ENCODE measurements around the gene SMPD3. TPM values are rescaled to one million over a fixed set of nuclear protein-coding genes. Genes with fewer than 3 reads are reported as not detected.

Gene SMPD3
- total RNA-seq, 1 donor from 2014 or later = not detected

- peak; percentile 69 for DNase-seq (ENCODE audit: low spot score)
- intact Hi-C loops (cut with DNase I) = no loop called here
Observed at GRCh38 chr16:68416057-68417046, 32.0 kb downstream of the SMPD3 start.

- intact Hi-C loops (cut with DNase I) = no loop called here
- DNase-seq (ENCODE audit: low spot score) = no peak
Observed at GRCh38 chr16:68414581-68414980, 33.7 kb downstream of the SMPD3 start.

- intact Hi-C loops (cut with DNase I) = no loop called here
- no peak for DNase-seq (ENCODE audit: low spot score)
Observed at GRCh38 chr16:68412061-68412460, 36.2 kb downstream of the SMPD3 start.

DNA sequence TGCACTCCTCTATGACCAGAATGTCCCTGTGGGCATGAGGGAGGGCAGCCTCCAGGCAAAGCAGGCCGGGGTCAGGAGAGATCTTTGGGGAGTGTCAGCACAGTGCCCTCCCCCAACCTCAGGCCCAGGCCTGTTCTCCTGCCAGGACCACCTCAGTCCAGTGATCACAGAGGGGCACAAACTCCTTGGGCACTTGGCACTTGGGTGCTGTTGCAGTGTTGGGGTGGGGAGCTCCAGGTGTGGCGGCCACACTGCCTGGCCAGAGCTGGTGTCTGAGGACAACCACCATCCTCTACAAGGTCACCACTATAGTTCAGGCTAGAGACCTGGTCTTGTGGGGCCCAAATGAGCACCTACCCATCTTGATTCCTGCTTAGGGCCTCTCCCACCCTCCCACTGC lies 37.2 kb downstream of the SMPD3 start:
- no peak for DNase-seq (ENCODE audit: low spot score)
- intact Hi-C loops (cut with DNase I) = no loop called here

- intact Hi-C loops (cut with DNase I) = no loop called here
- DNase-seq (ENCODE audit: low spot score) = no peak
Observed at GRCh38 chr16:68408967-68409366, 39.3 kb downstream of the SMPD3 start.

- intact Hi-C loops (cut with DNase I) = no loop called here
- DNase-seq (ENCODE audit: low spot score) = no peak
Observed at GRCh38 chr16:68408428-68408827, 39.9 kb downstream of the SMPD3 start.

- no peak for DNase-seq (ENCODE audit: low spot score)
- intact Hi-C loops (cut with DNase I) = no loop called here
Observed at GRCh38 chr16:68406458-68407152, 41.7 kb downstream of the SMPD3 start.

DNA sequence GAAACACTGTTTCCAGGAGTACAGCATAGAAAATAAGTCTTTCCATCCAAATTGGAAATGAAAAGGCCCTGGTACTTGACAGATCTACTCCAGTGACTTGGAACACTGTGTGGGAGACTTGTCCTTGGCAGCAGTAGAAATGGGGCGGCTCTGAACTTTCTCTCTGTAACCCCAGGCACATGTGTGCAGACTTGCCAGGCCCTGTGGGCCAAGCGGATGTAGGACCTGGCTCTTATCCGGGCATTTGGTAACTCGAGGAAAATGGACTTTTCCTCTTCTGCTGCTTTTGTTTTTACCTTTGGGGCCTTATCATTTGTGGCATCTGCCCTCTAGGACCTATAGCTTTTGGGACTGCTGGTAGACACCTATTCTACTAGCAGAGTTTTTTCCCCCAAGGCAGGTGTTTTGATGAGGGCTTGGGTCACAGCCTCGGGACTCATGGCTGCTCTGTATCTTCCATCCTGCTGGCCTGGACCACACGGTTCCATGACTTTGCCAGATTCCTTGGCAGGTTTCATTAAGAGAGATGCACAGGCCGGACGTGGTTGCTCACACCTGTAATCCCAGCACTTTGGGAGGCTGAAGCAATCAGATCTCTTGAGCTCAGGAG lies 43.5 kb downstream of the SMPD3 start:
- intact Hi-C loops (cut with DNase I) = no loop called here
- no peak for DNase-seq (ENCODE audit: low spot score)

DNA sequence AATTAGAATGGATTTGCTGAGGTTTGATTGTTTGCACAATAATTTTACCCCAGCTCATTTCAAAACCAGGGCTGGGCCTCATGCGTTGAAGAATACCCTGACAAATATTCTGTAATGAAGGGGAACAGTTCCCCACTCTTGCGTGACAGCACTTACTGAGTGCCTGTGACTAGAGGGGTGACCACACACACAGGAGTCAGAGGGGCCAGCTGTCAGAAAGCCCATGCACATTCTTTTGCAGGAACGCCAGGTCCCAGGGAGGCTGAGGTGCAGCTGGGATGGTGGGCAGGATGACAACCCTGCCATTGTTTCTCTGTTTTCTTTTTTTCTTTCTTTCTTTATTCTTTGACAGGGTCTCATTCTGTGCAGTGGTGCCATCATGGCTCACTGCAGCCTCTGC lies 44.6 kb downstream of the SMPD3 start:
- no peak for DNase-seq (ENCODE audit: low spot score)
- intact Hi-C loops (cut with DNase I) = no loop called here

DNA sequence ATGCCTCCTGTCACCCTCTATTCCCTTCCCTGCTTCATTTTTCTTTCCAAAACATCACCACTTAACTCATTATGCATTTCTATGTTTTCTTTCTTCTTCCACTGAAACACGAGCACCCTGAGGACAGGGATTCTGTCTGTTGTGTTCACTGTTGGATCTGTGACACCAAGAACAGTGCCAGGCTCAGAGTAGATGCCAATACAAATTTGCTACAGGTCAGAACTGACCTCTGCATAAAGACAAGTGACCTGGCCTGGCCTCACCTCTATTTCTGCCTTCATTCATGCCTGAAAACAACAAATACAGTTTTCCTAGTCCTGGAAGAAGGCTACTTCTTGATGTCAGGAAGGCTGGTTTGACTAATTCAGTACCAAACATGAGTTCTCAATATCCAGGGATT lies 45.1 kb downstream of the SMPD3 start:
- intact Hi-C loops (cut with DNase I) = no loop called here

DNA sequence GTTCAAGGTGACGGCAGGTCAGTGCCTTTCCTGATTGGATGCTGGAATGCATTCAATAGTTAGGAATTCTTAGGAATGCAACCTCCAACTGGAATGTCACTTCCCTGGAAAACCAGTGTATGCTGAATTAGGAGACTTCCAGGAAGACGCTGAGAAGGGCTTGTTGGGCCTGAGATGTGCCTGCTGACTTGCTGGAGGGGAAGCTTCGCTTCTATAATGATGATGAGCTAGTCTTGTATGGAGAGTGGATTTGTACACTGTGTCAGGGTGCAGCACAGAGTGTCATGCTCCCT lies 45.6 kb downstream of the SMPD3 start:
- intact Hi-C loops (cut with DNase I) = no loop called here
- DNase-seq (ENCODE audit: low spot score) = no peak

More for the DNA sequence above, 45.1 kb downstream of the SMPD3 start:
- DNase-seq (ENCODE audit: low spot score) = no peak

GRCh38 chr16:68401871-68402747 lies 46.2 kb downstream of the SMPD3 start:
- intact Hi-C loops (cut with DNase I) = no loop called here
- DNase-seq (ENCODE audit: low spot score) = no peak

DNA sequence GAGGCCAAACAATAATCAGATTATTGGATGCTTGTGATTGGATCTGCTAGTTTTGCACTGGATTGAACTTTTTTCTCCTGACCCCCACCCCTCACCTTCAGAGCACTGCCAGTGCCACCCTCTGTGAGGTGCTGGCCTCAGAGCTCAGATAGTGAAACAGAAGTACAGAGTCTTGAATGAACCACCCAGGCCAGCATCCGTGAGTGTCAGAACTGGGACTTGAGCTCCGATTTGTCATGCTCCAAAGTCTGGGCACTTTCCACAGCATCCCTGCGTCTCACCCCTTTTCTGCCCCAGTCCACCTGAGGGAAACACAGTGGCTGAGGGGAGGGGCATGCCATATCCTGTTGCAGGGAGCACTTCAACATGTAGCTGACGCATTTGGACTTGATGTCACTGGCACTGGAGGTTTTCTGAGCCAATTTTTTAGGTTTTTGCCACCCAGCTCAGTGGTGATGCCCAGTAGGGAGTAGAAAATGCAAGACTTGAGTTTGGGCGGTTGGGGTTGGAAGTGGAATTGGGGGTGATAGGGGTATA lies 47.3 kb downstream of the SMPD3 start:
- DNase-seq (ENCODE audit: low spot score) = no peak
- intact Hi-C loops (cut with DNase I) = no loop called here

DNA sequence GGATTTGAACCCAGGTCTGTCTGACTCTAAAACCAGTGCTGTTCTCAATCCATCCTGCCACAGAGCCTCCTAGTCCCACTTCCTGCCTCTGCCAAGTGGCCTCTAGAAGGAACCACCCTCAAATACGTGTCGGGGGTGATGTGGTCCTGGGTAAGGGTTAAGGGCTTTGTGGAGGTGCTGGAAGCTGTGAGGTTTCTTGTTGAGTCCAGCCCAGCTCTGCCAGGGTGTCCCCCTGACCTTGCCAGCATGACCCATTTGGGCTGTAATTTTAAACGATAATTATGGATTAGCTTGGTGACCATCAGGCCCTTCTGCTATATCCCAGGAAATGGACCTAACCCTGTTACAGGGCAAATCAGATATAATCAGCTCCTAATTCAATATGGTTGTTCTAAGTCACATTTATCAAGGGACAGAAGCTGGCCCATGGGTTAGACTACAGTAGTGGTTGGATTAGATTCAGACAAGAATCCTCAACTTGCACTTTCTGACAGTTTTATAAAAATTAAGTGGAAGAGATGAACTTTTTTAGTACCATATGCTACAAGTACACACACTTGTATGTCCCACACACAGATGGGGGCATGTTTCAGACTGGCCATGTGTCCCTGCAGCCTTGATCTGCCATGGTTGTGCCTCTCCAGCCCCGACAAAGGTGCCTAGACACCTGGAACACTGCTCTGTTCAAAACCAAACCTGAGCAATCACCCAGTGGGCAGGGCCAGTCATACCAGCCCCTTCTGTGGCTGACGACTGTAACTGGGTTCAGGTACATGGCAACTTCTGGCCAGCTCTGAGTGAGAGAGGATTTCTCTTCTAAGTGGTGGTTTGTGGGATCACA lies 48.0 kb downstream of the SMPD3 start:
- no peak for DNase-seq (ENCODE audit: low spot score)
- intact Hi-C loops (cut with DNase I) = no loop called here

DNA sequence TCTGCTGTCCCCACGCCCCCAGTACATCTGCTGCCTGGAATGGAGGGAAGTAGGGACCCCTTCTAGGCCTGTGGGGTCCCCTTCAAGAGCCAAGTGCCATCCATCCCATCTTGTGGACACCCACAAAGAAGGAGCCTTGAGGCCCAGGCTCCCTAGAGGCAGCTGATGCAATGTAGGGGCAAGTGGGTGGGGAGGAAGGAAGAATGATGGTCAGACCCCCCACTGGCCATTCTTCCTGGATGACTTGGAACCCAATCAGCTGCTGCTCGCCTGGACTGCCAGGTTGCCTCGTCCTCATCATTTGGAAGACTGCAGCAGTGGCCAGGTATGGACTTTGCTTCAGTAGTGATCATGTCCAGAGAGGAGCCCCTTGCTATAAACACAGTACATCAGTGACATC lies 48.9 kb downstream of the SMPD3 start:
- intact Hi-C loops (cut with DNase I) = no loop called here
- DNase-seq (ENCODE audit: low spot score) = no peak

DNA sequence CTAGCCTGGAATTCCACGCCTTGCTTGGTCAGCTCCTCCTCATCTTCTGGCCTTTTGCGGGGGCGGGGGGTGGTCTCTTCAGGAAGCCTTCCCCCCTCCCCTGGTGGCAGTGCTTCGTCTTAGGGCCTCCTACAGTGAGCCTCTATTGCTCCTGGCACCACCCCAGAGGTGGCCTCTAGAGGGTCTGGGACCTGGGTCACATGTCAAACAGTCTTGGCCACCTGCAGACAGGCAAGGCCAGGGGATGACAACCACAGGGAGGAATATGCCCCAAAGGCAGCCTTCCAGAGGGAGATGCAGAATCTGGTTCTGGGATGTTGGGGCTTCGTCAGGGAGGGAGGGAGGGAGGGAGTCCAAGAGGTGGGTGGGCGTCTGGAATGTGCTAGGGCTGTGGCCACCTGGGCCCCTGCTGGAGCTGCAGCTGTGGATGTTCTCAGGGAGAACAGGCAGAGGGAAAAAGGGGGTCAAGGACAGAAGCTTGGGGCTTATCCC lies 50.6 kb downstream of the SMPD3 start:
- intact Hi-C loops (cut with DNase I) = loop anchor here (2.0 kb wide), 1 partner anchor 111 kb away; no protein-coding TSS in a partner anchor
- no peak for DNase-seq (ENCODE audit: low spot score)

- intact Hi-C loops (cut with DNase I) = loop anchor here (2.0 kb wide), 1 partner anchor 112 kb away; no protein-coding TSS in a partner anchor
- no peak for DNase-seq (ENCODE audit: low spot score)
Observed at GRCh38 chr16:68396481-68396880, 51.8 kb downstream of the SMPD3 start.

GRCh38 chr16:68395815-68396214 lies 52.5 kb downstream of the SMPD3 start:
- intact Hi-C loops (cut with DNase I) = loop anchor here (2.0 kb wide), 1 partner anchor 113 kb away; no protein-coding TSS in a partner anchor
- DNase-seq (ENCODE audit: low spot score) = no peak

Measured in cardiac septum (tissue), 1 donor.